Hepatocyte (in vitro differentiated cells): ENCODE measurements around the gene ITK. TPM values are rescaled to one million over a fixed set of nuclear protein-coding genes. Genes with fewer than 3 reads are reported as not detected.

Experiments used
- DNase-seq: peaks from one replicate; pipeline ENCODE4 v3.0.0-alpha.2; 2016; ENCODE audit warnings: low spot score
- H2AFZ ChIP-seq: fragments of 200-600 bp; sonication (generic); 2 replicates; pipeline ENCODE4 v1.6.0; 2016; ENCODE audit warnings: antibody characterized with exemption, mild to moderate bottlenecking
- H3K27ac ChIP-seq: fragments of 200-600 bp; sonication (generic); 2 replicates; pipeline ENCODE4 v1.5.1; 2016; ENCODE audit warnings: mild to moderate bottlenecking
- H3K27me3 ChIP-seq: fragments of 200-600 bp; sonication (generic); 2 replicates; pipeline ENCODE4 v1.6.1; 2016
- H3K36me3 ChIP-seq: fragments of 200-600 bp; sonication (generic); replicated peaks from 2 replicates; pipeline ENCODE4 v1.5.1; 2016; ENCODE audit warnings: low read depth; ENCODE audit not compliant: insufficient read depth
- H3K4me1 ChIP-seq: fragments of 200-600 bp; sonication (generic); 2 replicates; pipeline ENCODE4 v1.5.1; 2016; ENCODE audit warnings: mild to moderate bottlenecking, moderate library complexity; ENCODE audit not compliant: insufficient read depth
- H3K4me2 ChIP-seq: fragments of 200-600 bp; sonication (generic); 2 replicates; pipeline ENCODE4 v1.6.0; 2016
- H3K4me3 ChIP-seq: fragments of 200-600 bp; sonication (generic); 2 replicates; pipeline ENCODE4 v1.5.1; 2016; ENCODE audit warnings: mild to moderate bottlenecking
- H3K79me2 ChIP-seq: fragments of 200-600 bp; sonication (generic); 2 replicates; pipeline ENCODE4 v1.6.0; 2017; ENCODE audit warnings: mild to moderate bottlenecking
- H3K9me2 ChIP-seq: fragments of 200-600 bp; sonication (generic); replicated peaks from 2 replicates; pipeline ENCODE4 v1.6.0; 2017; ENCODE audit warnings: mild to moderate bottlenecking; ENCODE audit not compliant: insufficient read depth
- H3K9me3 ChIP-seq: fragments of 200-600 bp; sonication (generic); 2 replicates; pipeline ENCODE4 v1.5.1; 2016; ENCODE audit warnings: low read depth, mild to moderate bottlenecking
- H4K20me1 ChIP-seq: fragments of 200-600 bp; sonication (generic); 2 replicates; pipeline ENCODE4 v1.6.0; 2016; ENCODE audit warnings: mild to moderate bottlenecking; ENCODE audit not compliant: insufficient read depth, poor library complexity, severe bottlenecking
- CTCF ChIP-seq: fragments of 200-600 bp; sonication (generic); IDR thresholded peaks from 2 replicates; pipeline ENCODE4 v1.5.1; 2016; ENCODE audit warnings: antibody characterized with exemption, mild to moderate bottlenecking; ENCODE audit not compliant: poor library complexity
- EZH2 ChIP-seq: fragments of 200-600 bp; sonication (generic); IDR thresholded peaks from 2 replicates; pipeline ENCODE4 v1.6.1; 2016; ENCODE audit warnings: antibody characterized with exemption, mild to moderate bottlenecking, borderline replicate concordance
- EZH2phosphoT487 ChIP-seq: fragments of 200-600 bp; sonication (generic); IDR thresholded peaks from one replicate; pipeline ENCODE4 v1.6.1; 2018; ENCODE audit warnings: antibody characterized with exemption, mild to moderate bottlenecking, low read depth, moderate library complexity; ENCODE audit not compliant: unreplicated experiment, severe bottlenecking
- WGBS: methylation state at CpG from one replicate; pipeline ENCODE4 v1.1.6; 2016; ENCODE audit warnings: low lambda C conversion rate; ENCODE audit errors: missing lambda C conversion rate; 5-methylcytosine and 5-hydroxymethylcytosine counted together
- polyA plus RNA-seq: library from polyadenylated mRNA; unstranded; fragments of >200 nt; fragmentation: Nextera tagmentation; extraction: Ambion mirVana; gene quantifications from 2 replicates; pipeline ENCODE4 v1.2.1, GENCODE V29; 2016
- total RNA-seq: library from RNA; depleted of rRNA; stranded (reverse); fragments of >200 nt; gene quantifications from 2 replicates; pipeline ENCODE4 v1.2.3, GENCODE V29; 2014

ITK gene
- total and polyA plus RNA-seq, 2 experiments from 2014 or later = 0.18 to 0.20 TPM

- no peak for DNase-seq
- Histone ChIP-seq H3K27me3 (peaks cover 5% of the 10 kb centered on the region), H3K27ac (no peak overlapping the region), H2AFZ (no peak overlapping the region), H3K9me3 (no peaks in the 10 kb centered on the region), H4K20me1 (no peaks in the 10 kb centered on the region), H3K4me3 (no peak overlapping the region), H3K9me2 (no peaks in the 10 kb centered on the region), H3K36me3 (no peaks in the 10 kb centered on the region), H3K79me2 (no peaks in the 10 kb centered on the region), H3K4me2 (no peak overlapping the region), H3K4me1 (no peaks in the 10 kb centered on the region)
- TF ChIP-seq CTCF (no peak), EZH2phosphoT487 (no peak), EZH2 (no peak)
- 81% methylated on average over 6 of the region's 6 CpGs for WGBS
These were observed 2.7 kb upstream of the ITK start for GRCh38 chr5:157177953-157178352.

GRCh38 chr5:157178966-157179365, 1.7 kb upstream of the ITK start:
- Histone ChIP-seq H3K36me3 (no peaks in the 10 kb centered on the region), H3K4me1 (no peaks in the 10 kb centered on the region), H3K27ac (no peak overlapping the region), H3K79me2 (no peaks in the 10 kb centered on the region), H3K9me3 (no peaks in the 10 kb centered on the region), H2AFZ (no peak overlapping the region), H3K27me3 (peaks cover 5% of the 10 kb centered on the region), H4K20me1 (no peaks in the 10 kb centered on the region), H3K4me3 (no peak overlapping the region), H3K9me2 (no peaks in the 10 kb centered on the region), H3K4me2 (no peak overlapping the region)
- DNase-seq = no peak
- WGBS = 86% methylated on average over 3 of the region's 3 CpGs
- TF ChIP-seq EZH2 (no peak), CTCF (no peak), EZH2phosphoT487 (no peak)

DNA sequence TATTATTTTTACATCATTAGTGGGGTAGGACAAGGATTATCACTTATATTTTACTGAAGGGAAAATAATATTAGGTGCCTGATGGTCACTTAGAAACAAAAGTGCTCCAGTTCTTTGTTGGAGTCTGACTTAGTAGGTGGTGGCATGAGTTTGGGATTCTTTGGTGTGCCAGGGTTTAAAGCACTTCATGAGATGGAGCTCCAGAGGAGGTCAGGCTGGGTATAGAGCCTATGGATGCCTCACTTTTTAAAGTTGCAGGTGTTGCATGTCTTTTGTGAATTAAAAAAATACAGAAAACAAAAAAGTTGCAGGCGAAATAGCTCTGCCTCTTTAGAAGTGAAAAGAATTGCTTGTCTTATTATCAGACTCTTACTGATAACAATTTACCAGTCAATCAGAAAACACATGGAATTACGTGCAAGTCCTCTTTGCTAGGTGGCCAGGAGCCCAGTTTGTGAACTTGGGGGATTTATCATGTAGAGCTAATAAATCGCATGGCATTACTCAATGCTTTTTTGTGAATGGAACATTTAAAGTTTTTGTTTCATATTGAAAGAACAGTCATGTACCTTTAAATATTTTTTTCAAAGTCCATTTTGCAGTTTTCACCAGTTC, 1.6 kb downstream of the ITK start:
- Histone ChIP-seq H2AFZ (no peak overlapping the region), H3K36me3 (no peaks in the 10 kb centered on the region), H4K20me1 (no peaks in the 10 kb centered on the region), H3K4me3 (no peak overlapping the region), H3K27ac (no peak overlapping the region), H3K4me1 (no peaks in the 10 kb centered on the region), H3K9me2 (no peaks in the 10 kb centered on the region), H3K27me3 (peaks cover 8% of the 10 kb centered on the region), H3K9me3 (no peaks in the 10 kb centered on the region), H3K4me2 (no peak overlapping the region), H3K79me2 (no peaks in the 10 kb centered on the region)
- no peak for TF ChIP-seq CTCF
- TF ChIP-seq EZH2 = no peak
- no peak for TF ChIP-seq EZH2phosphoT487
- whole genome bisulfite sequencing = 77% methylated on average over 3 of the region's 3 CpGs
- no peak for DNase-seq
